Endothelial cell of umbilical vein (primary cell): ENCODE measurements around the gene CALD1. TPM values are rescaled to one million over a fixed set of nuclear protein-coding genes. Genes with fewer than 3 reads are reported as not detected.

ENCODE experiments used
- BruUV-seq: library from RNA; stranded (reverse); fragments of 400-500 nt; replicated peaks from 2 replicates; lab custom pipeline; 2021; lab: Mats Ljungman, UMichigan
- CTCF ChIA-PET: fragments of 300-600, 350-600 bp; sonication (Branson Sonifier 250); formaldehyde crosslinking; loops from one replicate; lab custom pipeline; 2021; ENCODE audit warnings: antibody characterized with exemption, inconsistent platforms; lab: Charles Lee
- POLR2A ChIA-PET: fragments of 300-600, 350-600 bp; sonication (Branson Sonifier 250); formaldehyde crosslinking; loops from one replicate; lab custom pipeline; 2021; ENCODE audit warnings: antibody characterized with exemption, inconsistent platforms; lab: Charles Lee
- DNase-seq: peaks from one replicate; pipeline ENCODE4 v3.0.0-alpha.2; 2011; ENCODE audit warnings: low read depth, low spot score
- FAIRE-seq: peaks from 2 replicates; lab custom pipeline; 2011; peaks lifted over from hg19 to GRCh38; lab: Jason Lieb, UNC
- H2AFZ ChIP-seq: 2 replicates; pipeline ENCODE4 v1.6.0; 2012; ENCODE audit warnings: low read depth, low read length, control low read depth, inconsistent platforms
- H3K27ac ChIP-seq: 2 replicates; pipeline ENCODE4 v1.5.1; 2011; ENCODE audit warnings: low read depth, mild to moderate bottlenecking, control low read depth, low read length, moderate library complexity; ENCODE audit not compliant: insufficient read depth
- H3K27me3 ChIP-seq, 2 experiments: 2 replicates each; pipeline versions ENCODE4 v1.6.0 to v1.6.1; 2011; ENCODE audit warnings: low read length in 2 of 2, mixed read lengths in 1 of 2; ENCODE audit not compliant: control insufficient read depth in 2 of 2, insufficient read depth in 2 of 2
- H3K36me3 ChIP-seq, 2 experiments: 2 replicates in 1 of 2; 3 replicates in 1 of 2; pipeline ENCODE4 v1.5.1; 2011; ENCODE audit warnings: low read length in 2 of 2, mild to moderate bottlenecking in 1 of 2, moderate library complexity in 1 of 2; ENCODE audit not compliant: control insufficient read depth in 2 of 2, insufficient read depth in 2 of 2; ENCODE audit errors: extremely low read depth in 1 of 2
- H3K4me1 ChIP-seq: 3 replicates; pipeline ENCODE4 v1.5.1; 2011; ENCODE audit warnings: mild to moderate bottlenecking, low read length; ENCODE audit not compliant: control insufficient read depth, insufficient read depth; ENCODE audit errors: extremely low read depth
- H3K4me2 ChIP-seq: 2 replicates; pipeline ENCODE4 v1.6.1; 2011; ENCODE audit warnings: low read length, control low read depth, mixed read lengths; ENCODE audit not compliant: insufficient read depth
- H3K4me3 ChIP-seq, 3 experiments: fragments of 200-600 bp in 1 of 3; sonication (generic), shearing (Covaris generic) in 1 of 3; replicated peaks in 1 of 3; 2 replicates each; pipeline ENCODE4 v1.5.1; 2011 to 2016; ENCODE audit warnings: control low read depth in 3 of 3, low read length in 3 of 3, mild to moderate bottlenecking in 2 of 3, inconsistent platforms in 1 of 3, low read depth in 1 of 3, moderate library complexity in 1 of 3; ENCODE audit not compliant: insufficient read depth in 1 of 3
- H3K79me2 ChIP-seq: 2 replicates; pipeline ENCODE4 v1.6.0; 2012; ENCODE audit warnings: low read length, inconsistent platforms; ENCODE audit not compliant: control insufficient read depth, insufficient read depth
- H3K9ac ChIP-seq: replicated peaks from 2 replicates; pipeline ENCODE3; 2011; ENCODE audit warnings: low read length, control low read depth; ENCODE audit not compliant: insufficient read depth; ENCODE audit errors: extremely low read depth
- H3K9me1 ChIP-seq: replicated peaks from 3 replicates; pipeline ENCODE4 v1.6.0; 2011; ENCODE audit warnings: mild to moderate bottlenecking, low read length; ENCODE audit not compliant: control insufficient read depth, insufficient read depth; ENCODE audit errors: extremely low read depth
- H3K9me3 ChIP-seq: replicated peaks from 2 replicates; pipeline ENCODE4 v1.5.1; 2012; ENCODE audit warnings: low read length, inconsistent platforms; ENCODE audit not compliant: control insufficient read depth, insufficient read depth
- H4K20me1 ChIP-seq: replicated peaks from 2 replicates; pipeline ENCODE3; 2011; ENCODE audit warnings: mild to moderate bottlenecking, low read length; ENCODE audit not compliant: control insufficient read depth, insufficient read depth; ENCODE audit errors: extremely low read depth
- EZH2 ChIP-seq: IDR thresholded peaks from 2 replicates; pipeline ENCODE4 v1.6.1; 2012; ENCODE audit warnings: borderline replicate concordance, low read depth, mild to moderate bottlenecking, moderate library complexity, low read length, inconsistent platforms; ENCODE audit not compliant: severe bottlenecking
- FOS ChIP-seq: IDR thresholded peaks from 2 replicates; pipeline ENCODE4 v1.6.1; 2011; ENCODE audit warnings: mild to moderate bottlenecking, low read length, moderate library complexity, borderline replicate concordance; ENCODE audit not compliant: insufficient read depth
- GATA2 ChIP-seq: IDR thresholded peaks from 2 replicates; pipeline ENCODE4 v1.7.0; 2011; ENCODE audit warnings: low read depth, mild to moderate bottlenecking, moderate library complexity, mixed read lengths, low read length; ENCODE audit not compliant: insufficient read length, insufficient read depth
- JUN ChIP-seq: IDR thresholded peaks from 2 replicates; pipeline ENCODE4 v1.6.1; 2011; ENCODE audit warnings: borderline replicate concordance, low read depth; ENCODE audit not compliant: insufficient read length, insufficient read depth
- MYC ChIP-seq: IDR thresholded peaks from one replicate; pipeline ENCODE4 v1.6.1; 2011; ENCODE audit warnings: mild to moderate bottlenecking, low read depth, low read length
- POLR2A ChIP-seq: IDR thresholded peaks from 2 replicates; pipeline ENCODE4 v1.6.1; 2012; ENCODE audit warnings: low read depth, mild to moderate bottlenecking, control low read depth, low read length
- POLR2AphosphoS5 ChIP-seq: IDR thresholded peaks from 2 replicates; pipeline ENCODE4 v1.6.1; 2012; ENCODE audit warnings: low read depth, mild to moderate bottlenecking, control low read depth, low read length, moderate library complexity; ENCODE audit not compliant: insufficient read depth
- dilution Hi-C: fragments of 300-500 bp; cut with MboI; formaldehyde crosslinking; loops from one replicate; pipeline ENCODE4 v1.15.0; 2019; ENCODE audit warnings: low sequenced_read_pairs; ENCODE audit not compliant: extremely low pct_ligation_motif_present
- intact Hi-C: fragments of 100-400 bp; cut with micrococcal nuclease; formaldehyde crosslinking; loops from one replicate; pipeline ENCODE4 v1.10.0; 2022
- polyA plus RNA-seq, 4 experiments: library from polyadenylated mRNA; depleted of rRNA in 3 of 4; stranded (reverse) in 3 of 4; unstranded in 1 of 4; fragments of >200 nt; gene quantifications; 2 replicates each; pipeline versions ENCODE4 v1.2.1 to v1.2.3, GENCODE V29; 2011 to 2012; ENCODE audit warnings: missing spikeins in 1 of 4
- total RNA-seq: library from RNA; stranded (reverse); gene quantifications from 2 replicates; pipeline ENCODE4 v1.2.3, GENCODE V29; 2021
- TF ChIP-seq, protein P1 (sequence below): IDR thresholded peaks from 2 replicates; pipeline ENCODE4 v1.6.1; 2011; ENCODE audit not compliant: insufficient read depth, insufficient read length
- TF ChIP-seq, protein P2 (sequence below), 2 donors: IDR thresholded peaks; 1 replicate in 1 of 2; 2 replicates in 1 of 2; pipeline ENCODE4 v1.5.1; 2011; ENCODE audit warnings: low read length in 2 of 2, mild to moderate bottlenecking in 2 of 2, moderate library complexity in 2 of 2, control low read depth in 1 of 2, inconsistent platforms in 1 of 2, low read depth in 1 of 2; ENCODE audit not compliant: insufficient read depth in 1 of 2; ENCODE audit errors: extremely low read depth in 1 of 2

The CALD1 gene
- total and polyA plus RNA-seq, 2 donors (not counting 3 experiments of a cell fraction or from before 2014, with no cell fraction given) = 136 to 307 TPM

- POLR2A ChIA-PET = no interaction called here
- dilution Hi-C loops = no loop called here
Measured at GRCh38 chr7:134874407-134874806, 95.0 kb downstream of the CALD1 start.

More at GRCh38 chr7:134874407-134874806, 95.0 kb downstream of the CALD1 start:
- FAIRE-seq = no peak
- H4K20me1 ChIP-seq = no peaks in the 10 kb centered on the region
- peaks cover 3% of the 10 kb centered on the region in 2 experiments for H3K36me3 ChIP-seq
- H3K4me3 ChIP-seq = no peak overlapping the region
- no peak overlapping the region for H2AFZ ChIP-seq
- H3K27me3 ChIP-seq = no peaks in the 10 kb centered on the region
- BruUV-seq = no TSS peak
- H3K27ac ChIP-seq = no peak overlapping the region
- H3K4me2 ChIP-seq = no peak overlapping the region
- H3K9me1 ChIP-seq = no peaks in the 10 kb centered on the region
- H3K79me2 ChIP-seq = peaks cover 31% of the 10 kb centered on the region
- CTCF ChIA-PET = interaction anchor here (1.1 to 1.5 kb wide), 2 partner anchors 14 to 39 kb away, joined by 3 read pairs; no protein-coding TSS in a partner anchor
- DNase-seq = no peak
- intact Hi-C loops = no loop called here
- H3K9ac ChIP-seq = no peak overlapping the region
- TF ChIP-seq, protein P1, sequence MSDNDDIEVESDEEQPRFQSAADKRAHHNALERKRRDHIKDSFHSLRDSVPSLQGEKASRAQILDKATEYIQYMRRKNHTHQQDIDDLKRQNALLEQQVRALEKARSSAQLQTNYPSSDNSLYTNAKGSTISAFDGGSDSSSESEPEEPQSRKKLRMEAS = no peak
- TF ChIP-seq FOS (no peak), MYC (no peak), EZH2 (no peak), POLR2AphosphoS5 (no peak), JUN (no peak), GATA2 (no peak), POLR2A (no peak)
- TF ChIP-seq, protein P2, sequence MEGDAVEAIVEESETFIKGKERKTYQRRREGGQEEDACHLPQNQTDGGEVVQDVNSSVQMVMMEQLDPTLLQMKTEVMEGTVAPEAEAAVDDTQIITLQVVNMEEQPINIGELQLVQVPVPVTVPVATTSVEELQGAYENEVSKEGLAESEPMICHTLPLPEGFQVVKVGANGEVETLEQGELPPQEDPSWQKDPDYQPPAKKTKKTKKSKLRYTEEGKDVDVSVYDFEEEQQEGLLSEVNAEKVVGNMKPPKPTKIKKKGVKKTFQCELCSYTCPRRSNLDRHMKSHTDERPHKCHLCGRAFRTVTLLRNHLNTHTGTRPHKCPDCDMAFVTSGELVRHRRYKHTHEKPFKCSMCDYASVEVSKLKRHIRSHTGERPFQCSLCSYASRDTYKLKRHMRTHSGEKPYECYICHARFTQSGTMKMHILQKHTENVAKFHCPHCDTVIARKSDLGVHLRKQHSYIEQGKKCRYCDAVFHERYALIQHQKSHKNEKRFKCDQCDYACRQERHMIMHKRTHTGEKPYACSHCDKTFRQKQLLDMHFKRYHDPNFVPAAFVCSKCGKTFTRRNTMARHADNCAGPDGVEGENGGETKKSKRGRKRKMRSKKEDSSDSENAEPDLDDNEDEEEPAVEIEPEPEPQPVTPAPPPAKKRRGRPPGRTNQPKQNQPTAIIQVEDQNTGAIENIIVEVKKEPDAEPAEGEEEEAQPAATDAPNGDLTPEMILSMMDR (IDR thresholded peaks at IDR 0.05; ENCODE audit: extremely low read depth in 1 of 2, insufficient read depth in 1 of 2, low read depth in 1 of 2, low read length in 2 of 2) = no peak
- H3K9me3 ChIP-seq = no peaks in the 10 kb centered on the region
- peaks cover 39% of the 10 kb centered on the region for H3K4me1 ChIP-seq
